OCI-LY7 (cell line): ENCODE results near the gene ST8SIA5.

Experiments used
- CTCF ChIP-seq: fragments of 200-600 bp; sonication (generic); conservative IDR thresholded peaks from 2 replicates; pipeline ENCODE4 v1.5.1; 2014; ENCODE audit warnings: mild to moderate bottlenecking, antibody characterized with exemption, low read length, moderate library complexity, mixed read lengths
- EZH2phosphoT487 ChIP-seq: fragments of 200-600 bp; sonication (generic); IDR thresholded peaks from 2 replicates; pipeline ENCODE4 v1.6.1; 2018; ENCODE audit warnings: low read depth, borderline replicate concordance, mild to moderate bottlenecking, mixed run types, antibody characterized with exemption, low read length, moderate library complexity, mixed read lengths

- TF ChIP-seq CTCF: no peak
- TF ChIP-seq EZH2phosphoT487: no peak
Observed at GRCh38 chr18:46767217-46767616, 10.4 kb upstream of the ST8SIA5 start.
